A673 (cell line): ENCODE data around the gene GLYATL3. TPM values are rescaled to one million over a fixed set of nuclear protein-coding genes. Genes with fewer than 3 reads are reported as not detected.
A peak's percentile ranks its signal among the peaks of the same experiment; 100 is the strongest.

ENCODE experiments used
- BruUV-seq: library from RNA; stranded (reverse); fragments of 400-500 nt; replicated peaks from 2 replicates; lab custom pipeline; 2021; lab: Mats Ljungman, UMichigan
- CTCF ChIA-PET: fragments of 300-600 bp; sonication (Branson Sonifier 250); formaldehyde crosslinking; loops from one replicate; lab custom pipeline; 2022; ENCODE audit warnings: antibody characterized with exemption; lab: Charles Lee
- POLR2A ChIA-PET: fragments of 300-600 bp; sonication (Branson Sonifier 250); formaldehyde crosslinking; loops from one replicate; lab custom pipeline; 2022; ENCODE audit warnings: antibody characterized with exemption; ENCODE audit not compliant: low non-redundant PET; lab: Charles Lee
- DNase-seq: peaks from one replicate; pipeline ENCODE4 v3.0.0-alpha.2; 2015; ENCODE audit warnings: low spot score
- H3K27ac ChIP-seq: fragments of 200-600 bp; sonication (generic); 2 replicates; pipeline ENCODE4 v1.5.1; 2016; ENCODE audit warnings: mixed run types, low read depth, mild to moderate bottlenecking, mixed read lengths, antibody characterized with exemption, low read length; ENCODE audit not compliant: poor library complexity, severe bottlenecking
- H3K27me3 ChIP-seq: fragments of 200-600 bp; sonication (generic); replicated peaks from 2 replicates; pipeline ENCODE4 v1.6.1; 2017; ENCODE audit warnings: mixed run types, low read depth, mild to moderate bottlenecking, mixed read lengths, antibody characterized with exemption, low read length; ENCODE audit not compliant: insufficient read depth, poor library complexity
- H3K36me3 ChIP-seq: fragments of 200-600 bp; sonication (generic); 2 replicates; pipeline ENCODE4 v1.6.1; 2016; ENCODE audit warnings: mixed run types, mild to moderate bottlenecking, mixed read lengths, antibody characterized with exemption, low read length; ENCODE audit not compliant: insufficient read depth, poor library complexity, severe bottlenecking
- H3K4me1 ChIP-seq: fragments of 200-600 bp; sonication (generic); 2 replicates; pipeline ENCODE4 v1.6.1; 2017; ENCODE audit warnings: mixed run types, mild to moderate bottlenecking, mixed read lengths, antibody characterized with exemption, low read length; ENCODE audit not compliant: insufficient read depth, poor library complexity, severe bottlenecking
- H3K4me3 ChIP-seq: fragments of 200-600 bp; sonication (generic); 2 replicates; pipeline ENCODE4 v1.5.1; 2016; ENCODE audit warnings: low read depth, mixed run types, mild to moderate bottlenecking, mixed read lengths, low read length; ENCODE audit not compliant: poor library complexity, severe bottlenecking
- H3K9me3 ChIP-seq: fragments of 200-600 bp; sonication (generic); 2 replicates; pipeline ENCODE4 v1.6.1; 2016; ENCODE audit warnings: mixed run types, low read depth, mild to moderate bottlenecking, mixed read lengths, antibody characterized with exemption, low read length; ENCODE audit not compliant: poor library complexity, severe bottlenecking
- CTCF ChIP-seq: fragments of 300-800, 200-600 bp; sonication (generic); conservative IDR thresholded peaks from 2 replicates; pipeline ENCODE4 v1.5.1; 2017; ENCODE audit warnings: low read depth, mild to moderate bottlenecking, antibody characterized with exemption, low read length, moderate library complexity, mixed read lengths
- EZH2 ChIP-seq: fragments of 200-600 bp; sonication (generic); IDR thresholded peaks from 2 replicates; pipeline ENCODE4 v1.6.1; 2017; ENCODE audit warnings: borderline replicate concordance, low read depth, mild to moderate bottlenecking, mixed read lengths, antibody characterized with exemption, low read length; ENCODE audit not compliant: poor library complexity, severe bottlenecking
- intact Hi-C: fragments of 100-400 bp; cut with micrococcal nuclease; formaldehyde crosslinking; loops from one replicate; pipeline ENCODE4 v1.10.0; 2022; ENCODE audit not compliant: unreplicated experiment
- total RNA-seq: library from RNA; stranded (reverse); gene quantifications from 2 replicates; pipeline ENCODE4 v1.2.3, GENCODE V29; 2021

The GLYATL3 gene
- total RNA-seq, 1 experiment from 2014 or later, result not detected

DNA sequence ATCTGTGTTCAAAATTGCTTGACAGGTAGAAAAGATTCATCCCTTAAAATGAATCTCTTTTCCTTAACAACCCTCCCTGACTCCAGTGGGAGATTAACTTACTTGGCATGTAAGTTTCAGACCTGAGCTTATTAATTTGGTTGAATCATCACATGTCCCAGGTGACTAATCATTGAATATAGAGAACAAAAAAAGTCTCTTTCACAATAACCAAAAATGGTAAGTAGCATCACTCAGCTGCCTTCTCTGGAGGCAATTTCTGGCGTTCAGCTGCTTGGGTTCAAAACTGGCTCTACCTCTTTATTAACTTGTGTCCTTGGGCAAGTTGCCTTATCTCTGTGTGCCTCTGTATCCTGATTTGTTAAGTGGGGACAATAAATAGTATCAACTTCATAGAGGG lies 53.7 kb downstream of the GLYATL3 start:
- H3K36me3 ChIP-seq, result no peaks in the 10 kb centered on the region
- CTCF ChIA-PET, result no interaction called here
- DNase-seq, result no peak
- H3K27me3 ChIP-seq, result peaks cover 3% of the 10 kb centered on the region
- TF ChIP-seq EZH2, result no peak
- no peak for TF ChIP-seq CTCF
- POLR2A ChIA-PET, result no interaction called here
- H3K27ac ChIP-seq, result no peak overlapping the region
- peaks cover 42% of the 10 kb centered on the region for H3K4me1 ChIP-seq
- no TSS peak for BruUV-seq
- no peak overlapping the region for H3K4me3 ChIP-seq
- no peaks in the 10 kb centered on the region for H3K9me3 ChIP-seq
- intact Hi-C loops, result no loop called here

DNA sequence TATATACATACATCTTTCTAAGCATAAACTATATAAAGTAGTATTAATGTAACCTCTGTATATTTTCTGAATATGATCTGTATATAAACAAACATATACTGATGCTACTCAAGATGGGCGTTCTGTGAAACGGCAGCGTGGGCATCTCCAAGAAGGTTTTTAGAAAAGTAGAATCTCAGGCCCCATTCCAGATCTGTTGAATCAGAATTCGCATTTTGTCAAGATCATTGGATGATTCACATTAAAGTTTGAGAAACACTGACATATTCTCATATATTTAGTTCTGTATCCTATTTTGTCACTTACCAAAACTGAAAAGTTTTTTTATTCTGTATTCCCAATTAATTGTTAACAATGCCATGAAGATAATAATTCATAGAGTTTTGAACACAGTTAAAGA lies 56.2 kb downstream of the GLYATL3 start:
- intact Hi-C loops, result no loop called here
- no peaks in the 10 kb centered on the region for H3K9me3 ChIP-seq
- no peaks in the 10 kb centered on the region for H3K36me3 ChIP-seq
- peak overlapping the region; percentile 29 for H3K27ac ChIP-seq
- ChIA-PET POLR2A (interaction anchor here (0.7 kb wide), 1 partner anchor 12 kb away, joined by 3 read pairs; no protein-coding TSS in a partner anchor), CTCF (no interaction called here)
- peaks cover 33% of the 10 kb centered on the region for H3K4me1 ChIP-seq
- H3K27me3 ChIP-seq, result peaks cover 3% of the 10 kb centered on the region
- no TSS peak for BruUV-seq
- TF ChIP-seq CTCF (no peak), EZH2 (no peak)
- peak; percentile 26 for DNase-seq
- H3K4me3 ChIP-seq, result no peak overlapping the region

DNA sequence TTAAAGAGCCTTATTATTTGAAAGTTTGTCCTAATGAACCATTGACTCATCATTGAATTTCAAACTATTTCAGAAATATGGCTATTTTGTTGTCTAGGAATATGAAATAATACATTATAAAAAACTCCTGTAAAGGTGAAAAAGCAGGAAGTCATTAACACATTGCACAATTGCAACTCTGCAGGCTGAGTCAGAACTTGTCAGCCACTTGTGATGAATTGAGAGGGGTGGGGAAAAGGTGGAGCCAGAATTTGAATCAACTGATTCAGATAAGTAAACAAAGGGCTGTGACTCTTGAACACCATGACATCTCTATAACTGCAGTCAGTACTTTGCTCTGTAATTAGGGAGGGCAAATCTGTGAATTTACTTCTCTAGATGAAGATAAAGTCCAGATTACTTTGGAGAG lies 56.7 kb downstream of the GLYATL3 start:
- no TSS peak for BruUV-seq
- ChIA-PET CTCF (no interaction called here), POLR2A (interaction anchor here (0.7 kb wide), 1 partner anchor 13 kb away, joined by 3 read pairs; no protein-coding TSS in a partner anchor)
- TF ChIP-seq CTCF (no peak), EZH2 (no peak)
- peaks cover 32% of the 10 kb centered on the region for H3K4me1 ChIP-seq
- intact Hi-C loops, result no loop called here
- peak; percentile 89 for DNase-seq
- no peaks in the 10 kb centered on the region for H3K36me3 ChIP-seq
- H3K27me3 ChIP-seq, result peaks cover 3% of the 10 kb centered on the region
- H3K27ac ChIP-seq, result peak overlapping the region; percentile 29
- no peak overlapping the region for H3K4me3 ChIP-seq
- H3K9me3 ChIP-seq, result no peaks in the 10 kb centered on the region
